ENCODE measurements around the gene SPTSSB. TPM values are rescaled to one million over a fixed set of nuclear protein-coding genes. Genes with fewer than 3 reads are reported as not detected.

SPTSSB gene
- total and polyA plus RNA-seq, 2 donors from 2014 or later: 0.52 to 7.8 TPM

- no peak for FAIRE-seq
- Histone ChIP-seq H3K27me3 (ENCODE audit: control insufficient read depth, insufficient read depth, low read length) (no peaks in the 10 kb centered on the region), H3K9ac (ENCODE audit: low read length in 3 of 3) (no peak overlapping the region), H3K9me3 (ENCODE audit: control insufficient read depth in 2 of 3, insufficient read depth in 1 of 3, low read length in 3 of 3) (no peaks in the 10 kb centered on the region), H3K4me3 (ENCODE audit: low read length in 3 of 3) (no peak overlapping the region), H3K27ac (ENCODE audit: low read depth in 2 of 2, low read length in 2 of 2) (no peak overlapping the region), H3K4me1 (ENCODE audit: control insufficient read depth in 2 of 3, insufficient read depth in 2 of 3, low read depth in 1 of 3, low read length in 3 of 3) (no peaks in the 10 kb centered on the region), H3K36me3 (ENCODE audit: control insufficient read depth in 2 of 3, insufficient read depth in 3 of 3, low read length in 3 of 3) (no peaks in the 10 kb centered on the region)
- intact Hi-C loops (cut with DNase I): no loop called here
- no peak for TF ChIP-seq CTCF (IDR thresholded peaks at IDR 0.05; ENCODE audit: borderline replicate concordance, extremely low read depth, insufficient read depth)
- no peak for DNase-seq
Observed at GRCh38 chr3:161354554-161354953, 16.8 kb downstream of the SPTSSB start.

GRCh38 chr3:161351330-161351729 is 20.0 kb downstream of the SPTSSB start:
- no peaks in the 10 kb centered on the region for H3K4me1 ChIP-seq (ENCODE audit: control insufficient read depth in 2 of 3, insufficient read depth in 2 of 3, low read depth in 1 of 3, low read length in 3 of 3)
- no peaks in the 10 kb centered on the region for H3K36me3 ChIP-seq (ENCODE audit: control insufficient read depth in 2 of 3, insufficient read depth in 3 of 3, low read length in 3 of 3)
- no peaks in the 10 kb centered on the region for H3K27me3 ChIP-seq (ENCODE audit: control insufficient read depth, insufficient read depth, low read length)
- H3K4me3 ChIP-seq (ENCODE audit: low read length in 3 of 3): no peak overlapping the region
- no peak overlapping the region for H3K27ac ChIP-seq (ENCODE audit: low read depth in 2 of 2, low read length in 2 of 2)
- H3K9ac ChIP-seq (ENCODE audit: low read length in 3 of 3): no peak overlapping the region
- intact Hi-C loops (cut with DNase I): no loop called here
- no peaks in the 10 kb centered on the region for H3K9me3 ChIP-seq (ENCODE audit: control insufficient read depth in 2 of 3, insufficient read depth in 1 of 3, low read length in 3 of 3)
- no peak for TF ChIP-seq CTCF (IDR thresholded peaks at IDR 0.05; ENCODE audit: borderline replicate concordance, extremely low read depth, insufficient read depth)
- DNase-seq (no peak), FAIRE-seq (no peak)

- no peak for DNase-seq
- Histone ChIP-seq H3K27ac (ENCODE audit: low read depth in 2 of 2, low read length in 2 of 2) (no peak overlapping the region), H3K36me3 (ENCODE audit: control insufficient read depth in 2 of 3, insufficient read depth in 3 of 3, low read length in 3 of 3) (no peaks in the 10 kb centered on the region), H3K9me3 (ENCODE audit: control insufficient read depth in 2 of 3, insufficient read depth in 1 of 3, low read length in 3 of 3) (no peaks in the 10 kb centered on the region), H3K4me3 (ENCODE audit: low read length in 3 of 3) (no peak overlapping the region), H3K27me3 (ENCODE audit: control insufficient read depth, insufficient read depth, low read length) (no peaks in the 10 kb centered on the region), H3K4me1 (ENCODE audit: control insufficient read depth in 2 of 3, insufficient read depth in 2 of 3, low read depth in 1 of 3, low read length in 3 of 3) (no peaks in the 10 kb centered on the region), H3K9ac (ENCODE audit: low read length in 3 of 3) (no peak overlapping the region)
- intact Hi-C loops (cut with DNase I): no loop called here
- FAIRE-seq: no peak
- TF ChIP-seq CTCF (IDR thresholded peaks at IDR 0.05; ENCODE audit: borderline replicate concordance, extremely low read depth, insufficient read depth): no peak
Observed at GRCh38 chr3:161350916-161351315, 20.4 kb downstream of the SPTSSB start.
